NB4 (cell line): Measurements from ENCODE around the gene AXDND1.
A peak's percentile ranks its signal among the peaks of the same experiment; 100 is the strongest.

Experiments used
- DNase-seq: peaks from one replicate; pipeline ENCODE4 v3.0.0; 2010; ENCODE audit warnings: low read depth
- H3K4me3 ChIP-seq: one replicate; pipeline ENCODE4 v1.5.1; 2011; ENCODE audit warnings: mild to moderate bottlenecking, low read depth, low read length, moderate library complexity
- CTCF ChIP-seq: IDR thresholded peaks from one replicate; pipeline ENCODE4 v1.5.1; 2012; ENCODE audit warnings: low read depth, low read length
- MAX ChIP-seq: IDR thresholded peaks from 2 replicates; pipeline ENCODE4 v1.6.1; 2011; ENCODE audit warnings: low read depth, low read length
- MYC ChIP-seq: IDR thresholded peaks from 2 replicates; pipeline ENCODE4 v1.6.1; 2011; ENCODE audit warnings: low read depth, low read length
- POLR2A ChIP-seq: IDR thresholded peaks from 2 replicates; pipeline ENCODE4 v1.6.1; 2011; ENCODE audit warnings: mild to moderate bottlenecking; ENCODE audit not compliant: insufficient read length; ENCODE audit errors: extremely low read depth

Gene AXDND1

GRCh38 chr1:179325836-179326235, 39.9 kb upstream of the AXDND1 start:
- H3K4me3 ChIP-seq = no peak overlapping the region
- no peak for TF ChIP-seq POLR2A
- TF ChIP-seq CTCF = no peak
- TF ChIP-seq MAX = no peak
- no peak for TF ChIP-seq MYC
- no peak for DNase-seq

- no peak overlapping the region for H3K4me3 ChIP-seq
- TF ChIP-seq CTCF = no peak
- no peak for TF ChIP-seq MYC
- no peak for TF ChIP-seq MAX
- TF ChIP-seq POLR2A = no peak
- no peak for DNase-seq
Measured at GRCh38 chr1:179326746-179327145, 39.0 kb upstream of the AXDND1 start.

- H3K4me3 ChIP-seq = no peak overlapping the region
- DNase-seq = no peak
- no peak for TF ChIP-seq POLR2A
- no peak for TF ChIP-seq CTCF
- TF ChIP-seq MYC = no peak
- no peak for TF ChIP-seq MAX
Measured at GRCh38 chr1:179327196-179327595, 38.6 kb upstream of the AXDND1 start.

- H3K4me3 ChIP-seq = no peak overlapping the region
- TF ChIP-seq MAX = peak; percentile 34; the same call in 1 of the 2 replicates
- no peak for TF ChIP-seq MYC
- DNase-seq = peak; percentile 84
Measured at GRCh38 chr1:179327679-179328078, 38.1 kb upstream of the AXDND1 start.

- DNase-seq = no peak
- H3K4me3 ChIP-seq = no peak overlapping the region
- TF ChIP-seq MAX = no peak
- no peak for TF ChIP-seq POLR2A
- no peak for TF ChIP-seq MYC
- no peak for TF ChIP-seq CTCF
Measured at GRCh38 chr1:179329862-179330261, 35.9 kb upstream of the AXDND1 start.

- H3K4me3 ChIP-seq = no peak overlapping the region
- no peak for DNase-seq
- TF ChIP-seq POLR2A (no peak), MAX (no peak), CTCF (no peak), MYC (no peak)
Measured at GRCh38 chr1:179334440-179334839, 31.3 kb upstream of the AXDND1 start.
